Epithelial cell of esophagus (primary cell): ENCODE data around the gene PPAN.

Experiments used
- DNase-seq: peaks from one replicate; pipeline ENCODE4 v3.0.0; 2010; ENCODE audit warnings: low read depth
- H3K4me3 ChIP-seq: 2 replicates; pipeline ENCODE4 v1.5.1; 2011; ENCODE audit warnings: mild to moderate bottlenecking, low read length, control low read depth
- TF ChIP-seq, protein P1 (sequence below): IDR thresholded peaks from 2 replicates; pipeline ENCODE4 v1.5.1; 2011; ENCODE audit warnings: low read depth, mild to moderate bottlenecking, low read length, control low read depth, inconsistent platforms; ENCODE audit not compliant: insufficient read depth; ENCODE audit errors: missing control alignments

The PPAN gene

DNA sequence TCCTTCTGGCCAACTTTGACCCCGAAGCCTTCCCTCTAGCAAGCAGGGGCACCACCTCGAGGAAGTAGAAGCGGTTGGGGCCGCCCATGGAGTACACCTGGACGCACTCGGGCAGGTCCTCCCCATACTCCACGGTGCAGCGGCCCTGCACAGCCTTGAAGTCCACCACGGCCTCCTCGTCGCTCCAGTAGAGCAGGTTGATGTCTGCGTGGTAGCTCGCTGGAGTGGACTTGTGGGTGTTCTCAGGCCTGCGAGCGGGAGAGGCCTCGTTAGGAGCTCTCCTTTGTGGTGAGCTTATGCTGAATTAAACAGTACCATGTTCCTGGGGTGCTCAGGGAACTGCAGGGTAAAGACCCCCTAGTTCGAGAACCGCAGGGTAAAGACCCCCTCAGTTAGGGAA is 35.8 kb downstream of the PPAN start:
- DNase-seq = no peak
- no peak overlapping the region for H3K4me3 ChIP-seq
- TF ChIP-seq, protein P1, sequence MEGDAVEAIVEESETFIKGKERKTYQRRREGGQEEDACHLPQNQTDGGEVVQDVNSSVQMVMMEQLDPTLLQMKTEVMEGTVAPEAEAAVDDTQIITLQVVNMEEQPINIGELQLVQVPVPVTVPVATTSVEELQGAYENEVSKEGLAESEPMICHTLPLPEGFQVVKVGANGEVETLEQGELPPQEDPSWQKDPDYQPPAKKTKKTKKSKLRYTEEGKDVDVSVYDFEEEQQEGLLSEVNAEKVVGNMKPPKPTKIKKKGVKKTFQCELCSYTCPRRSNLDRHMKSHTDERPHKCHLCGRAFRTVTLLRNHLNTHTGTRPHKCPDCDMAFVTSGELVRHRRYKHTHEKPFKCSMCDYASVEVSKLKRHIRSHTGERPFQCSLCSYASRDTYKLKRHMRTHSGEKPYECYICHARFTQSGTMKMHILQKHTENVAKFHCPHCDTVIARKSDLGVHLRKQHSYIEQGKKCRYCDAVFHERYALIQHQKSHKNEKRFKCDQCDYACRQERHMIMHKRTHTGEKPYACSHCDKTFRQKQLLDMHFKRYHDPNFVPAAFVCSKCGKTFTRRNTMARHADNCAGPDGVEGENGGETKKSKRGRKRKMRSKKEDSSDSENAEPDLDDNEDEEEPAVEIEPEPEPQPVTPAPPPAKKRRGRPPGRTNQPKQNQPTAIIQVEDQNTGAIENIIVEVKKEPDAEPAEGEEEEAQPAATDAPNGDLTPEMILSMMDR = no peak

DNA sequence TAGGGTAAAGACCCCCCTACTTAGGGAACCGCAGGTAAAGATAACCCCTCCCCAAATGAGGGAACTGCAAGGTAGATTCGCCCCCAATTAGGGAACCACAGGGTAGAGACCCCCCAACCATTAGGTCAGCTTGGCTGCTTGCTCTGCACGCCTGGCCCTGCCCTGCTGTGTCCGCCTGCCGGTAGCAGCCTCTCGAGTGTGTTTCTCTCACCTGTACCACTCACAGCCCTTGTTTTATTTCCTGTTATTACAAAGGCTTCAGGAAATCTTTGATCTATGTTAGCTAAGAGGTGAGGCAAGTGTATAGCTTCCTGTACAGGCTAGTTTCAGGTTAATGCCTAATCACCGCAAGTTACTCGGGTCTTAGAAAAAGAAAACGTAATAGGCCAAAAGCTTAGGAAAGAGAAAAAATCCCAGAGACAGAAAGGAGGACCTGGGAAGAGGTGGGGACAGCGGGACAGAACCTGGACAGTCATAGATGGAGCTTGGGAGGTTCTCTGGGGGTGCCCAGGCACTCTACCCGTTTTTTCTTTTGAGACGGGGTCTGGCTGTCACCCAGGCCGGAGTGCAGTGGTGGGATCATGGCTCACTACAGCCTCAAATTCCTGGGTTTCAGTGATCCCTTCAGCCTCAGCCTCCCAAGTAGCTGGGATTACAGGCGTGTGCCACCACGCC is 36.7 kb downstream of the PPAN start:
- no peak for DNase-seq
- H3K4me3 ChIP-seq = no peak overlapping the region
- TF ChIP-seq, protein P1 = no peak

DNA sequence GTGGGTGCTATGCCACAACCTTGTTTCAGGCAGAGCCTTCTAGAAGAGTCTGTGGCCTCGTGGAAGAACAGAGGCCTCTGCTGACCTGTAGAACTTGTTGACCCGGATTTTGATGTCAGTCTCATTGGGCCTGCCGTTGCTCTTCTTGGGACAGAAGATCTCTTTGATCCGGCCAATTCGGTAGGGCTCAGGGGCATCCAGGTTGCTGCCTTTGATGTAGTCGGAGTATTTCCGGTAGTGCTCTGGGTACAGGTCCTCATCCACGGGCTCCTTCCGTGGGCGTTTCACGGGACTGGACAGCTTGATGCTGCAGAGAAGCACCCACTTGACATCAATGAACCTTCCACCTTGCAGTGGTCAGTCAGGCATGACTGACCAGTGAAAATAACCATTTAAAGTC is 37.5 kb downstream of the PPAN start:
- no peak for DNase-seq
- TF ChIP-seq, protein P1 = no peak
- H3K4me3 ChIP-seq = no peak overlapping the region

DNA sequence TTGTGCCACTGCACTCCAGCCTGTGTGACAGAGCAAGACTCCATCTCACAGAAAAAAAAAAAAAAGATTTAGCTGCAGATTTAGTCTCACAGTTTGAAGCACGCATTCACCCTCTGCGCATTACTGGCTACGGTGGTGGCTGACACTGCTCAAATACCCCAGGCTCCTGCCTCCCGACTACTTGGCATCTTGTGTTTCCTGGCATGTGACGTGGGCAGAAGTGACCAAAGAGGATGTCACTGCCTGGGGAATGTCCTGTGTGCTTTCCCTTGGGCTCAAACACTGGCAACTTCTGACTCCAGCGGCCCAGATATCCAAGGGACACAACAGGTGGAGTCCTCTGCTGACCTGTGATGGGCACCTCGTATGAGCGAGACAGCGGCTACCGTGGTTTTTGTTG is 38.2 kb downstream of the PPAN start:
- no peak for DNase-seq
- no peak overlapping the region for H3K4me3 ChIP-seq
- TF ChIP-seq, protein P1 = no peak

DNA sequence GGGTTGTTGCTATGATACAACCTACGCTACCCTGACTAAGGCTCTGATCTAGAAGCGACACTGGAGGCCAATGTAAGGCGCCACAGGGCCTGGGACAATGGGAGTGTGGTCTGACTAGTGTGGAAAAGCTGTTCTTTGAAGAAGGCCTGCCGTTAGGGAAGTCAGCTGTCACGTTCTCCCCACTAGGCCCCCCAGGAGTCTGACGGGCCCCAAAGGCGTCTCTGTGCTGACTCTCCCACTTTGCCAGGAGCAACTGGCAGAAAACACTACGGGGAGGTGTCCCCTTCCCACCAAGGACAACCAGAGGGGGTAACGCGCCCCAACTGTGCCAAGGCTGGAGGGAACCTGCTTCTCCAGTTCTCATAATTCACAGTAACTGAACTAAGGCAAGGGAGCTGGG is 38.9 kb downstream of the PPAN start:
- H3K4me3 ChIP-seq = no peak overlapping the region
- TF ChIP-seq, protein P1 = no peak
- no peak for DNase-seq

DNA sequence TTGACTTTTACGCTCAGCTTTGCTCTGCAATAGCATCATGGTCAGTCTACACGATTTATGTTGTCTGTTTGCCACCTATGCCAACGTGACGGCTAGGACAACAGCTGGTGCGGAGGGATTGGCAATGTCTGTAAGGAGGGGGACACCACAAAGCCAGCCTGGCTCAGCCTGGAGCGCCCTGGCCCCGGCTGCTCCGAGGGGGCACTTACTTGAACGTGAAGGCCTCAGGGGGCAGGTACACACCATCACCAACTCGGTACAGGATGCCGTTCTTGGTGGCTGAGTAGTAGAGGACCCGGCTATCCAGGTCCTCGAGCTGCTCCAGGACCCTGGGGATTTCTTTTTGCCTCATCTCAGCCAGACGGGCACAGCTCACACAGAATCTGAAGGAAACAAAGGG is 40.0 kb downstream of the PPAN start:
- TF ChIP-seq, protein P1 = no peak
- H3K4me3 ChIP-seq = no peak overlapping the region
- DNase-seq = no peak

DNA sequence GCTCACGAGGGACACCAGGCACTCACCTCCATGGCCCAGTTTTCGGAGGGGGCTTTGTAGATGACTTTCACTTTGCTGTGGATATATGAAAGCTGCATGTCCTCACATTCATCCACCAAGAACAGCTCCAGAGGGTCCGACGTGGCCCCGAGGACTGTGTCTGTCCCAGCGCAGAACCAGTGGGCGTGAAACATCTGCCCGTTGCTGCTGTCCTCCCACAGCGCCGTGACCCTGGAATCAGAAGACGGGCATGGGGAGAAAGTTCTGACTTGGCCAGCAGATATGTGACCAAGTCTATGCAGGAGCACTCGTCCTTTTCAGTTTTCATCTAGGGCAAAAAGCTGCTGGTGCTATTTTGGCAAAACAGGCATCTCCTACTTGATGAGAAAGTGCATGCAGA is 43.3 kb downstream of the PPAN start:
- no peak overlapping the region for H3K4me3 ChIP-seq
- TF ChIP-seq, protein P1 = no peak

More for the DNA sequence above, 43.3 kb downstream of the PPAN start:
- DNase-seq = no peak
